ENCODE data around the gene VNN1.
"Not testable (repeated sequence)": the region's sequence is repeated elsewhere in the genome, so short reads cannot be mapped to it uniquely, and the experiment has no call there.

The VNN1 gene

DNA sequence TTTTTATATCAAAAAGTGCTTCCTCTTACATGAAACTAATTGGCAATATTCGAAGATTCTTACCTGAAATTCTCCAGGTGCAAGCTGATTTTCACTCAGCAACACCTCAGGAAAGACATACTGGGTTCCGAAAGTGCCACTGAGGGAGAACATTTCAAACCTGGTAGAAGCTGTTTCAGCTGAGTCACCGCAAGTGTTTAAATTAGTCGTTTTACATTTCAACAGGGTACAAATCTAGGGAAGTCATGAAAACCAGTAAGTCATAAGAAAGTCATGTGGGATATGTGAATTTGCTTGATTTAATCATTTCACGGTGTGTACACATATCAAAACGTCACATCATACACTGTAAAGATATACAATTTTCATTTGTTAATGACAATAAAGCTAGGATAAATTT is 29.6 kb downstream of the VNN1 start:
- no peaks in the 10 kb centered on the region for H3K36me3 ChIP-seq (ENCODE audit: insufficient read depth, low read length)
- no peaks in the 10 kb centered on the region for H3K27me3 ChIP-seq (ENCODE audit: insufficient read depth, low read length, poor library complexity, severe bottlenecking)
- H3K79me2 ChIP-seq (ENCODE audit: insufficient read depth, low read length) = no peaks in the 10 kb centered on the region
- TF ChIP-seq, protein P1, sequence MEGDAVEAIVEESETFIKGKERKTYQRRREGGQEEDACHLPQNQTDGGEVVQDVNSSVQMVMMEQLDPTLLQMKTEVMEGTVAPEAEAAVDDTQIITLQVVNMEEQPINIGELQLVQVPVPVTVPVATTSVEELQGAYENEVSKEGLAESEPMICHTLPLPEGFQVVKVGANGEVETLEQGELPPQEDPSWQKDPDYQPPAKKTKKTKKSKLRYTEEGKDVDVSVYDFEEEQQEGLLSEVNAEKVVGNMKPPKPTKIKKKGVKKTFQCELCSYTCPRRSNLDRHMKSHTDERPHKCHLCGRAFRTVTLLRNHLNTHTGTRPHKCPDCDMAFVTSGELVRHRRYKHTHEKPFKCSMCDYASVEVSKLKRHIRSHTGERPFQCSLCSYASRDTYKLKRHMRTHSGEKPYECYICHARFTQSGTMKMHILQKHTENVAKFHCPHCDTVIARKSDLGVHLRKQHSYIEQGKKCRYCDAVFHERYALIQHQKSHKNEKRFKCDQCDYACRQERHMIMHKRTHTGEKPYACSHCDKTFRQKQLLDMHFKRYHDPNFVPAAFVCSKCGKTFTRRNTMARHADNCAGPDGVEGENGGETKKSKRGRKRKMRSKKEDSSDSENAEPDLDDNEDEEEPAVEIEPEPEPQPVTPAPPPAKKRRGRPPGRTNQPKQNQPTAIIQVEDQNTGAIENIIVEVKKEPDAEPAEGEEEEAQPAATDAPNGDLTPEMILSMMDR (conservative IDR thresholded peaks at IDR 0.05; ENCODE audit: low read length) = no peak
- TF ChIP-seq EZH2phosphoT487 (IDR thresholded peaks at IDR 0.05; ENCODE audit: borderline replicate concordance) = no peak
- H4K20me1 ChIP-seq (ENCODE audit: insufficient read depth, low read length, poor library complexity, severe bottlenecking) = no peaks in the 10 kb centered on the region
- H3K4me2 ChIP-seq (ENCODE audit: low read depth, low read length, poor library complexity, severe bottlenecking) = no peak overlapping the region
- H3F3A ChIP-seq (ENCODE audit: low read depth) = no peaks in the 10 kb centered on the region
- no peaks in the 10 kb centered on the region for H3K4me1 ChIP-seq (ENCODE audit: insufficient read depth, low read length, poor library complexity, severe bottlenecking)
- H3K9ac ChIP-seq (ENCODE audit: low read depth, low read length, poor library complexity, severe bottlenecking) = no peak overlapping the region
- no peak overlapping the region for H2AFZ ChIP-seq (ENCODE audit: low read length)
- no peaks in the 10 kb centered on the region for H3K9me2 ChIP-seq (replicated peaks; ENCODE audit: low read depth, low read length)
- no peaks in the 10 kb centered on the region for H3K9me3 ChIP-seq (ENCODE audit: insufficient read depth, low read depth, low read length)
- no peak overlapping the region for H3K4me3 ChIP-seq (ENCODE audit: low read length, poor library complexity, severe bottlenecking)

GRCh38 chr6:132683543-132683942 is 30.3 kb downstream of the VNN1 start:
- Histone ChIP-seq H3K9ac (ENCODE audit: low read depth, low read length, poor library complexity, severe bottlenecking) (no peak overlapping the region), H3K9me2 (replicated peaks; ENCODE audit: low read depth, low read length) (no peaks in the 10 kb centered on the region), H3K79me2 (ENCODE audit: insufficient read depth, low read length) (no peaks in the 10 kb centered on the region), H3K4me3 (ENCODE audit: low read length, poor library complexity, severe bottlenecking) (no peak overlapping the region), H3K27me3 (ENCODE audit: insufficient read depth, low read length, poor library complexity, severe bottlenecking) (no peaks in the 10 kb centered on the region), H3K4me2 (ENCODE audit: low read depth, low read length, poor library complexity, severe bottlenecking) (no peak overlapping the region), H3K36me3 (ENCODE audit: insufficient read depth, low read length) (no peaks in the 10 kb centered on the region), H2AFZ (ENCODE audit: low read length) (no peak overlapping the region), H3K4me1 (ENCODE audit: insufficient read depth, low read length, poor library complexity, severe bottlenecking) (no peaks in the 10 kb centered on the region), H3K9me3 (ENCODE audit: insufficient read depth, low read depth, low read length) (no peaks in the 10 kb centered on the region), H3F3A (ENCODE audit: low read depth) (no peaks in the 10 kb centered on the region), H4K20me1 (ENCODE audit: insufficient read depth, low read length, poor library complexity, severe bottlenecking) (no peaks in the 10 kb centered on the region)
- no peak for TF ChIP-seq EZH2phosphoT487 (IDR thresholded peaks at IDR 0.05; ENCODE audit: borderline replicate concordance)
- TF ChIP-seq, protein P1 (conservative IDR thresholded peaks at IDR 0.05; ENCODE audit: low read length) = no peak

DNA sequence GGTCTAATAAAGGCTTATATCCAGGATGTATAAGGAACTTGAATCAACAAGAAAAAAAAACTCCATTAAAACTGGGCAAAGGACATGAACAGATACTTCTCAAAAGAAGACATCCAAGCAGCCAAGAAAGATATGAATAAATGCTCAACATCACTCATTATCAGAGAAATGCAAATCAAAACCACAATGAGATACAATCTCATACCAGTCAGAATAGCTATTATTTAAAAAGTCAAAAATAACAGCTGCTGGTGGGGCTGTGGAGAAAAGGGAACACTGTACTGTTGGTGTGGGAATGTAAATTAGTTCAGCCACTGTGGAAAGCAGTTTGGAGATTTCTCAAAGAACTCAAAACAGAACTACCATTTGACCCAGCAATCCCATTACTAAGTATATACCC is 34.8 kb downstream of the VNN1 start:
- not testable (repeated sequence) for H3K9me3 ChIP-seq (ENCODE audit: insufficient read depth, low read depth, low read length); H3K9ac ChIP-seq (ENCODE audit: low read depth, low read length, poor library complexity, severe bottlenecking); H3K36me3 ChIP-seq (ENCODE audit: insufficient read depth, low read length); H3K27me3 ChIP-seq (ENCODE audit: insufficient read depth, low read length, poor library complexity, severe bottlenecking); H3K79me2 ChIP-seq (ENCODE audit: insufficient read depth, low read length); H3K4me1 ChIP-seq (ENCODE audit: insufficient read depth, low read length, poor library complexity, severe bottlenecking); H3K4me3 ChIP-seq (ENCODE audit: low read length, poor library complexity, severe bottlenecking); H4K20me1 ChIP-seq (ENCODE audit: insufficient read depth, low read length, poor library complexity, severe bottlenecking); H2AFZ ChIP-seq (ENCODE audit: low read length); H3K4me2 ChIP-seq (ENCODE audit: low read depth, low read length, poor library complexity, severe bottlenecking); H3K9me2 ChIP-seq (replicated peaks; ENCODE audit: low read depth, low read length); H3F3A ChIP-seq (ENCODE audit: low read depth)

DNA sequence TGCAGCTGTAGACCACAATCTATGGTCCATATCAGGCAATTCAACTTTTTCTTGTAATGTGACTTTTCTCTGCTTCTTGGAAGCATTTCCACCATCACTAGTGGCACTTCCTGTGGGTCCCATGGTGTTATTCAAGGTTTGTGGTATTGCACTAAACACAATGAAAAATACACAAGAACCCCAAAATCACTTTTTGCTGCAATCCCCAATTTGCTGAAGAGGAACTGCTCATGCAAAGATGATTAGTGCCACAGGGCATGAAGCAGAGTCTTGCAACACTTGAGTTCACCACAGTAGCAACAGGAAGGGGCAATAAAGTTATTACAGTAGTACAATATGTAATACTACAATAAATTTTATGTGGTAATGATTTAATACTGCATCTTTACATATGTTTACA is 38.1 kb downstream of the VNN1 start:
- Histone ChIP-seq H3K79me2 (ENCODE audit: insufficient read depth, low read length) (no peaks in the 10 kb centered on the region), H3K36me3 (ENCODE audit: insufficient read depth, low read length) (no peaks in the 10 kb centered on the region), H4K20me1 (ENCODE audit: insufficient read depth, low read length, poor library complexity, severe bottlenecking) (no peaks in the 10 kb centered on the region), H3K4me3 (ENCODE audit: low read length, poor library complexity, severe bottlenecking) (no peak overlapping the region), H3K9ac (ENCODE audit: low read depth, low read length, poor library complexity, severe bottlenecking) (no peak overlapping the region), H3K27me3 (ENCODE audit: insufficient read depth, low read length, poor library complexity, severe bottlenecking) (no peaks in the 10 kb centered on the region), H2AFZ (ENCODE audit: low read length) (no peak overlapping the region), H3K9me3 (ENCODE audit: insufficient read depth, low read depth, low read length) (no peaks in the 10 kb centered on the region), H3K4me1 (ENCODE audit: insufficient read depth, low read length, poor library complexity, severe bottlenecking) (no peaks in the 10 kb centered on the region), H3K4me2 (ENCODE audit: low read depth, low read length, poor library complexity, severe bottlenecking) (no peak overlapping the region), H3K9me2 (replicated peaks; ENCODE audit: low read depth, low read length) (no peaks in the 10 kb centered on the region), H3F3A (ENCODE audit: low read depth) (no peaks in the 10 kb centered on the region)
- no peak for TF ChIP-seq EZH2phosphoT487 (IDR thresholded peaks at IDR 0.05; ENCODE audit: borderline replicate concordance)
- TF ChIP-seq, protein P1 (conservative IDR thresholded peaks at IDR 0.05; ENCODE audit: low read length) = no peak
